HEK293 (cell line): ENCODE data around the gene LSM7.
A peak's percentile ranks its signal among the peaks of the same experiment; 100 is the strongest.

Experiments used
- BCL11A ChIP-seq: fragments of 450-650 bp; formaldehyde crosslinking; IDR thresholded peaks from 2 replicates; pipeline ENCODE4 v1.5.1; 2016; ENCODE audit warnings: low read depth, missing biosample characterization, missing genetic modification characterization
- BCL11B ChIP-seq: fragments of 450-650 bp; formaldehyde crosslinking; IDR thresholded peaks from 2 replicates; pipeline ENCODE4 v1.5.1; 2016; ENCODE audit warnings: low read depth, missing biosample characterization, missing genetic modification characterization
- CTCF ChIP-seq: fragments of 450-650 bp; formaldehyde crosslinking; IDR thresholded peaks from 2 replicates; pipeline ENCODE4 v1.5.1; 2016; ENCODE audit warnings: missing biosample characterization, missing genetic modification characterization
- GLIS2 ChIP-seq: fragments of 450-650 bp; formaldehyde crosslinking; IDR thresholded peaks from 2 replicates; pipeline ENCODE4 v1.5.1; 2016; ENCODE audit warnings: missing biosample characterization, missing genetic modification characterization
- KLF1 ChIP-seq: fragments of 450-650 bp; formaldehyde crosslinking; IDR thresholded peaks from 2 replicates; pipeline ENCODE4 v1.5.1; 2016; ENCODE audit warnings: missing biosample characterization, missing genetic modification characterization
- KLF7 ChIP-seq: fragments of 450-650 bp; formaldehyde crosslinking; IDR thresholded peaks from 2 replicates; pipeline ENCODE4 v1.5.1; 2016; ENCODE audit warnings: missing biosample characterization, missing genetic modification characterization, borderline replicate concordance
- MEIS1 ChIP-seq: sonication (generic); formaldehyde crosslinking; IDR thresholded peaks from 2 replicates; pipeline ENCODE4 v1.8.1; 2022; ENCODE audit warnings: missing genetic modification reagents, mild to moderate bottlenecking, borderline replicate concordance
- MYNN ChIP-seq: fragments of 450-650 bp; formaldehyde crosslinking; IDR thresholded peaks from 2 replicates; pipeline ENCODE4 v1.5.1; 2016; ENCODE audit warnings: missing biosample characterization, missing genetic modification characterization, borderline replicate concordance
- OVOL3 ChIP-seq: fragments of 450-650 bp; formaldehyde crosslinking; IDR thresholded peaks from 2 replicates; pipeline ENCODE4 v1.5.1; 2016; ENCODE audit warnings: missing biosample characterization, missing genetic modification characterization
- PRDM10 ChIP-seq: fragments of 450-650 bp; formaldehyde crosslinking; IDR thresholded peaks from 2 replicates; pipeline ENCODE4 v1.5.1; 2016; ENCODE audit warnings: missing biosample characterization, missing genetic modification characterization
- PRDM6 ChIP-seq: fragments of 450-650 bp; formaldehyde crosslinking; IDR thresholded peaks from 2 replicates; pipeline ENCODE4 v1.5.1; 2017; ENCODE audit warnings: missing biosample characterization, missing genetic modification characterization
- ZBTB11 ChIP-seq: fragments of 450-650 bp; formaldehyde crosslinking; conservative IDR thresholded peaks from 2 replicates; pipeline ENCODE4 v1.5.1; 2016; ENCODE audit warnings: low read depth, missing biosample characterization, missing genetic modification characterization
- ZFHX2 ChIP-seq: fragments of 450-650 bp; formaldehyde crosslinking; conservative IDR thresholded peaks from 2 replicates; pipeline ENCODE4 v1.5.1; 2016; ENCODE audit warnings: missing biosample characterization, missing genetic modification characterization
- ZNF157 ChIP-seq: fragments of 450-650 bp; formaldehyde crosslinking; IDR thresholded peaks from 2 replicates; pipeline ENCODE4 v1.5.1; 2016; ENCODE audit warnings: missing biosample characterization, missing genetic modification characterization
- ZNF16 ChIP-seq: fragments of 450-650 bp; formaldehyde crosslinking; IDR thresholded peaks from 2 replicates; pipeline ENCODE4 v1.5.1; 2016; ENCODE audit warnings: low read depth, missing biosample characterization, missing genetic modification characterization
- ZNF184 ChIP-seq: fragments of 450-650 bp; IDR thresholded peaks from 2 replicates; pipeline ENCODE4 v1.5.1; 2018; ENCODE audit warnings: missing biosample characterization, mild to moderate bottlenecking, missing genetic modification characterization
- ZNF280D ChIP-seq: fragments of 450-650 bp; formaldehyde crosslinking; IDR thresholded peaks from 2 replicates; pipeline ENCODE4 v1.5.1; 2016; ENCODE audit warnings: missing biosample characterization, missing genetic modification characterization
- ZNF354C ChIP-seq: fragments of 450-650 bp; formaldehyde crosslinking; IDR thresholded peaks from 2 replicates; pipeline ENCODE4 v1.5.1; 2016; ENCODE audit warnings: missing biosample characterization, missing genetic modification characterization, low read depth, borderline replicate concordance
- ZNF362 ChIP-seq: fragments of 450-650 bp; formaldehyde crosslinking; IDR thresholded peaks from 2 replicates; pipeline ENCODE4 v1.5.1; 2016; ENCODE audit warnings: missing biosample characterization, missing genetic modification characterization
- ZNF394 ChIP-seq: fragments of 450-650 bp; formaldehyde crosslinking; IDR thresholded peaks from 2 replicates; pipeline ENCODE4 v1.5.1; 2016; ENCODE audit warnings: missing biosample characterization, missing genetic modification characterization, mild to moderate bottlenecking, moderate library complexity, borderline replicate concordance
- ZNF530 ChIP-seq: fragments of 450-650 bp; formaldehyde crosslinking; IDR thresholded peaks from 2 replicates; pipeline ENCODE4 v1.5.1; 2016; ENCODE audit warnings: low read depth, missing biosample characterization, missing genetic modification characterization
- ZNF580 ChIP-seq: fragments of 450-650 bp; formaldehyde crosslinking; IDR thresholded peaks from 2 replicates; pipeline ENCODE4 v1.5.1; 2016; ENCODE audit warnings: missing biosample characterization, missing genetic modification characterization
- ZNF654 ChIP-seq: fragments of 450-650 bp; formaldehyde crosslinking; IDR thresholded peaks from 2 replicates; pipeline ENCODE4 v1.5.1; 2016; ENCODE audit warnings: low read depth, missing biosample characterization, missing genetic modification characterization
- ZSCAN30 ChIP-seq: fragments of 450-650 bp; IDR thresholded peaks from 2 replicates; pipeline ENCODE4 v1.5.1; 2018; ENCODE audit warnings: missing biosample characterization, mild to moderate bottlenecking, missing genetic modification characterization, moderate library complexity

LSM7 gene

GRCh38 chr19:2274185-2274711, 54.1 kb downstream of the LSM7 start (continued):
- no peak for TF ChIP-seq ZBTB11
- peak; percentile 42; the same call in 1 of the 2 replicates for TF ChIP-seq ZSCAN30
- no peak for TF ChIP-seq ZNF362
- TF ChIP-seq ZNF16: peak; percentile 98
- TF ChIP-seq CTCF (tag by site-specific recombination): no peak
- no peak for TF ChIP-seq MEIS1 (CRISPR knock-in tag)
- TF ChIP-seq ZNF280D: no peak
- TF ChIP-seq ZNF654: no peak
- TF ChIP-seq ZNF184 (tag by site-specific recombination): no peak
- no peak for TF ChIP-seq PRDM6 (tag by site-specific recombination)
- no peak for TF ChIP-seq MYNN
- TF ChIP-seq KLF7 (tag by site-specific recombination): 0 out of 2 replicates have a peak, but pooled peaks have one; percentile 21
- TF ChIP-seq ZNF580: no peak
- no peak for TF ChIP-seq BCL11B (tag by site-specific recombination)
- TF ChIP-seq PRDM10 (tag by site-specific recombination): no peak
- no peak for TF ChIP-seq ZFHX2
- no peak for TF ChIP-seq ZNF157 (tag by site-specific recombination)
- TF ChIP-seq OVOL3 (tag by site-specific recombination): no peak
- peak; percentile 32; the same call in 1 of the 2 replicates for TF ChIP-seq KLF1 (tag by site-specific recombination)
- no peak for TF ChIP-seq ZNF530 (tag by site-specific recombination)
- TF ChIP-seq BCL11A (tag by site-specific recombination): 0 out of 2 replicates have a peak, but pooled peaks have one; percentile 21
- TF ChIP-seq GLIS2: no peak
- TF ChIP-seq ZNF394 (tag by site-specific recombination): no peak
- no peak for TF ChIP-seq ZNF354C (tag by site-specific recombination)
